Measurements from ENCODE around the gene ITPR2. TPM values are rescaled to one million over a fixed set of nuclear protein-coding genes. Genes with fewer than 3 reads are reported as not detected.

The ITPR2 gene
- total RNA-seq, 1 donor: 77.7 TPM

DNA sequence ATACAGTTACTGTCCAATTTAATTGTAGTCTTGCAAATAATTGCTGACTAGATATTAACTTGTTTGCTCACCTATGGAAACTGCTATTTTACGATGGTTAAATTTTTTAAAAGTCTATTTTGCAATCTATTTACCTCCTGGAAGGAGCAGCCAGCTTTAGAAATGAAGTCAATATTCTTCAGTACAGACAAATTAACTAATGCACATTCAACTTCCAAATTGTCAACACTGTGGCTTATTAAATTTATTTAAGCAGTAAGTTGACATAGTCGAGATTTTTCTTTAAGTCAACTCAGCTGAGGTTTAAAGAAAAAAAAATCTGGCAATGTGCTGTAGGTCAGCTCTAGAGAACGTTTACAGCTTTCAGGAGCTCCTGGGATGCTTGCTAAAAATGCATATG is 416.4 kb downstream of the ITPR2 start:
- DNase-seq (ENCODE audit: low read depth): no peak
- TF ChIP-seq, protein P1, sequence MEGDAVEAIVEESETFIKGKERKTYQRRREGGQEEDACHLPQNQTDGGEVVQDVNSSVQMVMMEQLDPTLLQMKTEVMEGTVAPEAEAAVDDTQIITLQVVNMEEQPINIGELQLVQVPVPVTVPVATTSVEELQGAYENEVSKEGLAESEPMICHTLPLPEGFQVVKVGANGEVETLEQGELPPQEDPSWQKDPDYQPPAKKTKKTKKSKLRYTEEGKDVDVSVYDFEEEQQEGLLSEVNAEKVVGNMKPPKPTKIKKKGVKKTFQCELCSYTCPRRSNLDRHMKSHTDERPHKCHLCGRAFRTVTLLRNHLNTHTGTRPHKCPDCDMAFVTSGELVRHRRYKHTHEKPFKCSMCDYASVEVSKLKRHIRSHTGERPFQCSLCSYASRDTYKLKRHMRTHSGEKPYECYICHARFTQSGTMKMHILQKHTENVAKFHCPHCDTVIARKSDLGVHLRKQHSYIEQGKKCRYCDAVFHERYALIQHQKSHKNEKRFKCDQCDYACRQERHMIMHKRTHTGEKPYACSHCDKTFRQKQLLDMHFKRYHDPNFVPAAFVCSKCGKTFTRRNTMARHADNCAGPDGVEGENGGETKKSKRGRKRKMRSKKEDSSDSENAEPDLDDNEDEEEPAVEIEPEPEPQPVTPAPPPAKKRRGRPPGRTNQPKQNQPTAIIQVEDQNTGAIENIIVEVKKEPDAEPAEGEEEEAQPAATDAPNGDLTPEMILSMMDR (IDR thresholded peaks at IDR 0.05; ENCODE audit: insufficient read depth, low read depth, low read length): no peak
- no peak overlapping the region for H3K4me3 ChIP-seq (ENCODE audit: low read depth, low read length)

DNA sequence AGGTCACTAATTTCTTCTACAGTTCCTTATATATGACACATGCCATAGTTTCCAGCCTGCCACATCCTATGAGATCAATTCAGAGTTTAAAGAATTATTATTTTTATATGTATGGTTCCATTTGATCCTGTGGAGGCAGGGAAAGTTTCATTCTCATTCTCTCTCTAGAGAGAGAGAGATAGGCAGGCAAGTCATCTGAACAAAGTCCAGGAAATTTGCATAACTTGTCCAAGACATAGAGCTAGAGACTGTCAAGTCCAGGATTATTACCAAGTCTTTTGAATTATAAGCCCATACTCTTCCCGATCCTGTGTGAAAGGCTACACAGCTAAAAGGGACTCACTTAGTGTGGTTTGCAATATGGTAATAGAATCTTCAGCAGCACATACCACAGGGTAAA is 422.3 kb downstream of the ITPR2 start:
- DNase-seq (ENCODE audit: low read depth): no peak

DNA sequence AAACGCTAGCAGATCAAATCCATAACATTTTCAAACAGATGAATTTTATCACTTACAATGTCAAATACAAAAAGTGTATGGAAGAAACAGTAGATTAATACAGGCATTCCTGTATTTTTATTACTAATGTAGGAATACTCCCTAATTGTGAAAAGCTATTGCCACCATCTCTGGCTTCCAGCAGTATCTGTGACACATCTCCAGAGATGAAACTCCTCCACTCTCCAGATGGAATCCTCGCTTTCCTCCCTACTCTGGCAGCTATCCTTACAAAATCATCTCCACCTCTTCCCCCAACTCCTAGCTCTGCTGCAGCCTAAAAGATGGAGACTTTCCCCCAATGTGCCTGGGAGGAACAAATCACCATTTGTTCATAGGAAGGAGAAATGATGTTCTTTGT is 426.2 kb downstream of the ITPR2 start:
- TF ChIP-seq, protein P1 (IDR thresholded peaks at IDR 0.05; ENCODE audit: insufficient read depth, low read depth, low read length): no peak
- DNase-seq (ENCODE audit: low read depth): no peak
- H3K4me3 ChIP-seq (ENCODE audit: low read depth, low read length): no peak overlapping the region

More for the DNA sequence above, 422.3 kb downstream of the ITPR2 start:
- H3K4me3 ChIP-seq (ENCODE audit: low read depth, low read length): no peak overlapping the region
- TF ChIP-seq, protein P1 (IDR thresholded peaks at IDR 0.05; ENCODE audit: insufficient read depth, low read depth, low read length): no peak

DNA sequence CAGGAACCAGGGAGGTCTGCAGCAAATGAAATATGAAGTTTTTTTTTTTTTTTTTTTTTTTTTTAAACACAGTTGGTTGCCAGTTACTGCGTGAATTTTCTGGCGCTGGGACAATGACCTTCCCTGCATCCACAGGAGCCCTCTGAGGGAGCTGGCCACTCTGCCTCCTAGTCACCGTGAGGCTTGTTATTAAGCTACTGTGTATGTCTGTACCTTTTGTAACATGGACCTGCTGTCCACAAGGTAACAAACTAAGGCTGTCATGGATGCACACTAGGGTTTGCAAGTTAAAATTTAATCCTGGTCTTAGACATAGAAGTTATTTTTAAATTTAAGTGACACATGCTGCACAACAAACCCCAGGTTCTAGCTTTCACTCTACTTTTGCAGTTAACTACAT is 426.6 kb downstream of the ITPR2 start:
- DNase-seq (ENCODE audit: low read depth): no peak
- TF ChIP-seq, protein P1 (IDR thresholded peaks at IDR 0.05; ENCODE audit: insufficient read depth, low read depth, low read length): no peak
- no peak overlapping the region for H3K4me3 ChIP-seq (ENCODE audit: low read depth, low read length)

DNA sequence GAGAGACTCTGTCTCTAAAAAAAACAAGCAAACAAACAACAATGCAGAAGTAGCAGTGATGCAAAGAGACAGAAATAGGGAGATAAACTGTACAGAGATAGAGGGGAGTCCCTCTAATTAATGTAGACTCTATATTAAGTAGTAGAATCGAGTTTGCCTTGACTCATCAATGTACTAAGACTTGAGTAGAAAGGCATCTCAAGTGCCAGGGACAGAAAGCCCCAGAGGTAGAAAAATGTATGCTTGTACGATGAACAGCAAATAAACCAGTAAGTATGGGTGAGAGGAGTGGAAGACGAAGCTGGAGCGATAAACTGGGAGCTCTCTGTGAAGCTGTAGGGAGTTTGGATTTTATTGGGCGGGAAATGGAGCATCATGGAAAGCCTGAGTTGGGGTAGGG is 429.4 kb downstream of the ITPR2 start:
- TF ChIP-seq, protein P1 (IDR thresholded peaks at IDR 0.05; ENCODE audit: insufficient read depth, low read depth, low read length): no peak
- no peak overlapping the region for H3K4me3 ChIP-seq (ENCODE audit: low read depth, low read length)
- no peak for DNase-seq (ENCODE audit: low read depth)

DNA sequence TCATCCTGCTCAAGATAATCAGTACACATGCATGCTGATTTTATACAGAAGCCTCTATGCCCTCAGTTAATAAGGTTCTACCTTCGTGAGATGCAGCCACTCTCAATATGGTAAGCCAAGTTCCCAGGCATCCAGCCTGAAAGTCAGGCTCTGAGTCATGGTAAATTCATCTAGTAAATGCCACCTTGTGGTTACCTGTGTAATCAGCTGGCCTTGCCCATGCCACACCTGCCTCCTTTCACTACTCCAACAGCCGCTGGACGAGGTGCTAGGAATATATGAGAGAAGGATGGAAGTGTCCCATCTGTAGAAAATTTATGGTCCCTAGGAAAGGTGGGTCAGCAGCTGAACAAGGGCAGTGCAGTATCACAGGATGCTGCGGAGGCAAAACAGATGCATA is 430.3 kb downstream of the ITPR2 start:
- no peak for DNase-seq (ENCODE audit: low read depth)

DNA sequence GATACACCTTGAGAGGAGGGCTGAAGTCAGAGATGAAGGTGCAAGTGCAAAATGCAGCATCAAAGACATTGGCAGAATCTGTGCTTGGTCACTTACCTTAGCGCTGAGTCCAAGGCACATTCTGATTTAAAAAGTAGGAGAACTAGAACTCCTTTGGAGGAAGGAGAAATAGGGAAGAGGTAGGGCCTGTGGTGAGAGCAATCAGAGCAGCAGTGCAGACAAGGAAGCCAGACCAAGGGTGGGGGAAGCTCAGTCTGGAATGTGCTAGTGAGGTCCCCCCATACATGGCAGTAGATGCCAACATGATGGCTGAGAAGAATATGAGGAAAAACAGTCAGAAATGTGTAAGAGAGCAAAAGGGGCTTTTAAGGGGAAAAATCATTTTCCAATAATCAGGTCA is 431.1 kb downstream of the ITPR2 start:
- TF ChIP-seq, protein P1 (IDR thresholded peaks at IDR 0.05; ENCODE audit: insufficient read depth, low read depth, low read length): no peak
- H3K4me3 ChIP-seq (ENCODE audit: low read depth, low read length): no peak overlapping the region
- DNase-seq (ENCODE audit: low read depth): no peak

More for the DNA sequence above, 430.3 kb downstream of the ITPR2 start:
- no peak overlapping the region for H3K4me3 ChIP-seq (ENCODE audit: low read depth, low read length)
- TF ChIP-seq, protein P1 (IDR thresholded peaks at IDR 0.05; ENCODE audit: insufficient read depth, low read depth, low read length): no peak

Measured in fibroblast of villous mesenchyme (primary cell).